Ovary (tissue), 3 donors: ENCODE measurements around the gene CACNA2D1.

Experiments
- EP300 ChIP-seq: sonication (generic); formaldehyde crosslinking; IDR thresholded peaks from one replicate; pipeline ENCODE4 v1.6.1; 2017; ENCODE audit warnings: antibody characterized with exemption
- POLR2A ChIP-seq: fragments of 450-650 bp; IDR thresholded peaks from one replicate; pipeline ENCODE4 v1.6.1; 2017; ENCODE audit warnings: antibody characterized with exemption, mild to moderate bottlenecking, moderate library complexity
- TF ChIP-seq, protein P1 (sequence below), 3 donors: fragments of 450-650 bp in 2 of 3; fragments of 200-600 bp in 1 of 3; IDR thresholded peaks; one replicate each; pipeline versions ENCODE4 v1.5.1 to v1.8.0; 2016 to 2022; ENCODE audit warnings: antibody characterized with exemption in 3 of 3, mild to moderate bottlenecking in 1 of 3
- donor health status: DM: no; HTN: no; CAD: no.

DNA sequence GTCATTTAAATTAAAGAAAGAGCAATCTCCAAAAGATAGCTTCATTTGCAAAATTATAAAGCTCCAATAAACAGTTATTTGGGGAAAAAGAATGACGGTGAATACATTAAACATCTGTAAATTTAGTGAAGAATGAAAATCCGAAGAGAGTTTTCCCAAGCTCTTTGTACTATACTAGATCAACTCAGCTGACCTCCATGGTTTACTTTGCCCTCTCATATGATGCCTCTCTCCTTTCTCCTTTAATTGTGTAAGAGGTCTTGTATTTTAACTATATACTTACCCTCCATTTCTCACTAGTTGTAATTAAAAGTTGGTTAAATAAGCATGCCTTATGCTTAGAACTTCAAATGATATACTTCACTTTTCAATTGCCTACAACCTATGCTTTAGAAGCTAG, 125.8 kb downstream of the CACNA2D1 start:
- TF ChIP-seq, protein P1, sequence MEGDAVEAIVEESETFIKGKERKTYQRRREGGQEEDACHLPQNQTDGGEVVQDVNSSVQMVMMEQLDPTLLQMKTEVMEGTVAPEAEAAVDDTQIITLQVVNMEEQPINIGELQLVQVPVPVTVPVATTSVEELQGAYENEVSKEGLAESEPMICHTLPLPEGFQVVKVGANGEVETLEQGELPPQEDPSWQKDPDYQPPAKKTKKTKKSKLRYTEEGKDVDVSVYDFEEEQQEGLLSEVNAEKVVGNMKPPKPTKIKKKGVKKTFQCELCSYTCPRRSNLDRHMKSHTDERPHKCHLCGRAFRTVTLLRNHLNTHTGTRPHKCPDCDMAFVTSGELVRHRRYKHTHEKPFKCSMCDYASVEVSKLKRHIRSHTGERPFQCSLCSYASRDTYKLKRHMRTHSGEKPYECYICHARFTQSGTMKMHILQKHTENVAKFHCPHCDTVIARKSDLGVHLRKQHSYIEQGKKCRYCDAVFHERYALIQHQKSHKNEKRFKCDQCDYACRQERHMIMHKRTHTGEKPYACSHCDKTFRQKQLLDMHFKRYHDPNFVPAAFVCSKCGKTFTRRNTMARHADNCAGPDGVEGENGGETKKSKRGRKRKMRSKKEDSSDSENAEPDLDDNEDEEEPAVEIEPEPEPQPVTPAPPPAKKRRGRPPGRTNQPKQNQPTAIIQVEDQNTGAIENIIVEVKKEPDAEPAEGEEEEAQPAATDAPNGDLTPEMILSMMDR (IDR thresholded peaks at IDR 0.05) = no peak
- no peak for TF ChIP-seq EP300
- no peak for TF ChIP-seq POLR2A
